ENCODE measurements around the gene PPM1A. TPM values are rescaled to one million over a fixed set of nuclear protein-coding genes. Genes with fewer than 3 reads are reported as not detected.

Gene PPM1A
- total RNA-seq, 1 donor: 31.0 TPM

- TF ChIP-seq CTCF (IDR thresholded peaks at IDR 0.05; ENCODE audit: insufficient read depth, low read length): no peak
- no peak overlapping the region for H3K4me3 ChIP-seq (ENCODE audit: low read depth, low read length)
- no peak for DNase-seq (ENCODE audit: low read depth)
Observed at GRCh38 chr14:60215520-60216420, 33.3 kb upstream of the PPM1A start.

- H3K4me3 ChIP-seq (ENCODE audit: low read depth, low read length): no peak overlapping the region
- DNase-seq (ENCODE audit: low read depth): no peak
- no peak for TF ChIP-seq CTCF (IDR thresholded peaks at IDR 0.05; ENCODE audit: insufficient read depth, low read length)
Observed at GRCh38 chr14:60217713-60218112, 31.3 kb upstream of the PPM1A start.

- TF ChIP-seq CTCF (IDR thresholded peaks at IDR 0.05; ENCODE audit: insufficient read depth, low read length): no peak
- no peak for DNase-seq (ENCODE audit: low read depth)
- H3K4me3 ChIP-seq (ENCODE audit: low read depth, low read length): no peak overlapping the region
Observed at GRCh38 chr14:60220084-60220483, 28.9 kb upstream of the PPM1A start.

- DNase-seq (ENCODE audit: low read depth): no peak
- no peak overlapping the region for H3K4me3 ChIP-seq (ENCODE audit: low read depth, low read length)
- TF ChIP-seq CTCF (IDR thresholded peaks at IDR 0.05; ENCODE audit: insufficient read depth, low read length): no peak
Observed at GRCh38 chr14:60220917-60221316, 28.1 kb upstream of the PPM1A start.

- no peak overlapping the region for H3K4me3 ChIP-seq (ENCODE audit: low read depth, low read length)
- DNase-seq (ENCODE audit: low read depth): no peak
- TF ChIP-seq CTCF (IDR thresholded peaks at IDR 0.05; ENCODE audit: insufficient read depth, low read length): no peak
Observed at GRCh38 chr14:60221457-60221856, 27.6 kb upstream of the PPM1A start.

GRCh38 chr14:60222820-60223219, 26.2 kb upstream of the PPM1A start:
- H3K4me3 ChIP-seq (ENCODE audit: low read depth, low read length): no peak overlapping the region
- DNase-seq (ENCODE audit: low read depth): no peak
- no peak for TF ChIP-seq CTCF (IDR thresholded peaks at IDR 0.05; ENCODE audit: insufficient read depth, low read length)
